Measurements from ENCODE around the gene UBE3D.

DNA sequence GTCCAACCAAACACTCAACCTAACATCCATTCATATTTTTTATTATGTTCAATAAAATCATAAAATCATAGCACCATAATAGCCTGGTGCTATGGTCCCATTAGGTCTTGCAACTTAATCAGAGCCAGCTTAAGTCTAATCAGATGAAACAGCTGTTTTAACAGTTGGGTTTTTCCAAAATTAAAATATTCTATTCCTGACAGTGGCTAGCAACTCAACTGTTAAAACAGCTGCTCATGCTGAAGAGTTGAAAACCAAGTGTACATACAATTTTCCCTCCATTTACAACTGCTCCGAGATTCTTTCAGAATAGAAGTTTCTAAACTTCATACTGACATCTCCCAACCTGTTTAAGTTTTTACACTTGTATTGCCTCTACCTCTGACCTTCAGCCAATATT is 89.5 kb downstream of the UBE3D start:
- TF ChIP-seq EZH2 (IDR thresholded peaks at IDR 0.05) (no peak), POLR2AphosphoS5 (IDR thresholded peaks at IDR 0.05; ENCODE audit: borderline replicate concordance, low read depth, low read length) (no peak)
